HCEC 1CT (cell line): ENCODE data around the gene PTPRD.
"Not testable (repeated sequence)": the region's sequence is repeated elsewhere in the genome, so short reads cannot be mapped to it uniquely, and the experiment has no call there.

Experiments used
- DNase-seq: peaks from one replicate; pipeline ENCODE4 v3.0.0-alpha.2; 2017

Gene PTPRD

GRCh38 chr9:8732367-8733075 lies 1880.3 kb downstream of the PTPRD start:
- no peak for DNase-seq

- no peak for DNase-seq
Observed at GRCh38 chr9:8730618-8731017, 1882.2 kb downstream of the PTPRD start.

- DNase-seq = no peak
Observed at GRCh38 chr9:8728910-8729309, 1883.9 kb downstream of the PTPRD start.

- no peak for DNase-seq
Observed at GRCh38 chr9:8727191-8727590, 1885.6 kb downstream of the PTPRD start.

GRCh38 chr9:8726692-8727091 lies 1886.1 kb downstream of the PTPRD start:
- no peak for DNase-seq

- DNase-seq = no peak
Observed at GRCh38 chr9:8725635-8726034, 1887.2 kb downstream of the PTPRD start.

GRCh38 chr9:8724284-8725018 lies 1888.4 kb downstream of the PTPRD start:
- no peak for DNase-seq

GRCh38 chr9:8723195-8723594 lies 1889.6 kb downstream of the PTPRD start:
- DNase-seq = no peak

- no peak for DNase-seq
Observed at GRCh38 chr9:8719833-8720486, 1892.8 kb downstream of the PTPRD start.

GRCh38 chr9:8718121-8718725 lies 1894.6 kb downstream of the PTPRD start:
- no peak for DNase-seq

- DNase-seq = no peak
Observed at GRCh38 chr9:8717146-8717545, 1895.7 kb downstream of the PTPRD start.

- DNase-seq = no peak
Observed at GRCh38 chr9:8715788-8716187, 1897.0 kb downstream of the PTPRD start.

- DNase-seq = no peak
Observed at GRCh38 chr9:8713811-8714165, 1899.0 kb downstream of the PTPRD start.

GRCh38 chr9:8713149-8713810 lies 1899.5 kb downstream of the PTPRD start:
- DNase-seq = no peak

- no peak for DNase-seq
Observed at GRCh38 chr9:8709731-8710130, 1903.1 kb downstream of the PTPRD start.

- DNase-seq = no peak
Observed at GRCh38 chr9:8708728-8709127, 1904.1 kb downstream of the PTPRD start.

GRCh38 chr9:8706998-8707397 lies 1905.8 kb downstream of the PTPRD start:
- DNase-seq = no peak

- DNase-seq = no peak
Observed at GRCh38 chr9:8706531-8706930, 1906.3 kb downstream of the PTPRD start.

- no peak for DNase-seq
Observed at GRCh38 chr9:8705861-8706260, 1906.9 kb downstream of the PTPRD start.

- DNase-seq = no peak
Observed at GRCh38 chr9:8703904-8704303, 1908.9 kb downstream of the PTPRD start.

GRCh38 chr9:8701904-8702303 lies 1910.9 kb downstream of the PTPRD start:
- no peak for DNase-seq

- DNase-seq = not testable (repeated sequence)
Observed at GRCh38 chr9:8697565-8697964, 1915.2 kb downstream of the PTPRD start.

- no peak for DNase-seq
Observed at GRCh38 chr9:8696516-8696915, 1916.3 kb downstream of the PTPRD start.
